Hematopoietic multipotent progenitor cell treated with erythropoietin and hydrocortisone succinate and interleukin-3 and kit ligand, for 15 days (in vitro differentiated cells): ENCODE measurements around the gene SERGEF.

Source experiments
- DNase-seq: peaks from one replicate; pipeline ENCODE4 v3.0.0-alpha.2; 2015; ENCODE audit warnings: low spot score

Gene SERGEF

DNA sequence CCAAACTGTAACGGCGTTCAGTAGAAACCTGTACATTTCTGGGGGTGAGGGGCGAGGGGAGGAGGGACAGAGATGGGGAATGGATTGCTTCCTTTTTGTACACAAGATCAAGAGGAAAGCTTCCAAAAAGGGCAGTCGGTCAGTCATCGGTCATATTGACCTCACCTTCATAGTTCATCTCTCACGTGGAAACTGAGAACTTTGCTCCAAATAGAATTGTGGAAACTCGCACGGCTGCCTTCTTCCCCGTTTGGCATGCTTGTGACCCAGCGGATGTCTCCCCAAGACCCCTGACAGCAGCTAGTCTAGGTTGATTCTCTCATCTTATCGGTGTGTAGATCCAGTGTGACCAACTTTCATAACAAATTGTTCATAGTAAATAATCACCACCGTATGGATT, 230.7 kb downstream of the SERGEF start:
- no peak for DNase-seq

DNA sequence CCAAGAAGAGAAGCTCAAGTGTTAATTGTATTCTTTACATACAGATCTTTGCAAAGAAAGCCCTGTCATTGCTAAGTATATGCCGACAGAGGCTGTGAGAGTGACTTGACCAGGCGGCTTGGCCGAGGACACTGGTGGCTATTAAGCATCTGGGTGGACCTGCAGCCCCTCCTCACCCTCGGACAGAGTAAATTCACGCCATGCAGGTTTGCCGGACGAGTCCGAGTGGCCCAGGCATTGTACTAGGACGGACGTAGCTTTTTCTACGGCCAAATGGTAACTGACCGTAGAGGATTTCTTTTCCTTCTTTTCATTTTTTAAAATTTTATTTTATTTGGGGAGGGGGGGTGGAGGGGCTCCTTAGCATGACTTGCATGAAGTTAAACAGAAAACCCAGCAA, 231.2 kb downstream of the SERGEF start:
- no peak for DNase-seq

DNA sequence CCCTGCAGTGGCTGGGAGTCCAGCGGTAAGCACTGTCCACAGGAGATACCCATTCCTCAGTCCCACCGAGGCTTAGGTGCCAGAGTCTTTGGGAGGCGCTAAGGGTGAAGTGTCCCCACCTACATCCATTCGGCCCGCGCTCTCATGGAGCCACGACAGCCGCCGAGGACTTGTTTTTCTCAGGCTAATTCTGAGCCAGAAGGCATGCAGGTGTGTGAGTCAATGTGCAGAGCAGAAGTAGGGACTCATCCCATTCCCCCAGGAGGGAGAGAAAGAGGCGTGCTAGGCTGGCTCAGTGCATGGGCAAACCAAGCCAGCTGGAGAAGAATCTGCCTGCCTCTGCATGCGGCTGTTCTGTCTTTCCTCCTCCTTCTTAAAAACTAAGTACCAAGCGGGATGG, 231.6 kb downstream of the SERGEF start:
- no peak for DNase-seq

DNA sequence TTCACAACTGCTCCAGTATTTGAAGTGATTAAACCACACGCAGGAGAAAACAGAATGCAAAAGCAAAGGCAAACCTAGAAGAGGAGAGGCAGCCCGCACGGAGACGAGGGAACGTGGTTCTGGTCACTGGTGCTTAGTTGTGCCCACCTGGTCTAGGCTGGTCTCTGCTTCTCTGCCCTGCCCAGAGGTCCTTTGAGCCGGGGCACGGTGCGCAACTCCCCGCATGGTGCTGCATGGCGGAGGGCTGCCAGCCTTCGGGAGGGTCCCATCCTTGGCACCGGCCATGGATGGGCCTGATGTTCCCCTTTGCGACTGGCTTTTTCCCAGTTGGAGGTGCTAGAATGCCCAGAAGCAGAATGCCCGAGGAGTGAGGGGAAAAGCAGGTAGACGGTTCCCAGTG, 232.2 kb downstream of the SERGEF start:
- DNase-seq: no peak

DNA sequence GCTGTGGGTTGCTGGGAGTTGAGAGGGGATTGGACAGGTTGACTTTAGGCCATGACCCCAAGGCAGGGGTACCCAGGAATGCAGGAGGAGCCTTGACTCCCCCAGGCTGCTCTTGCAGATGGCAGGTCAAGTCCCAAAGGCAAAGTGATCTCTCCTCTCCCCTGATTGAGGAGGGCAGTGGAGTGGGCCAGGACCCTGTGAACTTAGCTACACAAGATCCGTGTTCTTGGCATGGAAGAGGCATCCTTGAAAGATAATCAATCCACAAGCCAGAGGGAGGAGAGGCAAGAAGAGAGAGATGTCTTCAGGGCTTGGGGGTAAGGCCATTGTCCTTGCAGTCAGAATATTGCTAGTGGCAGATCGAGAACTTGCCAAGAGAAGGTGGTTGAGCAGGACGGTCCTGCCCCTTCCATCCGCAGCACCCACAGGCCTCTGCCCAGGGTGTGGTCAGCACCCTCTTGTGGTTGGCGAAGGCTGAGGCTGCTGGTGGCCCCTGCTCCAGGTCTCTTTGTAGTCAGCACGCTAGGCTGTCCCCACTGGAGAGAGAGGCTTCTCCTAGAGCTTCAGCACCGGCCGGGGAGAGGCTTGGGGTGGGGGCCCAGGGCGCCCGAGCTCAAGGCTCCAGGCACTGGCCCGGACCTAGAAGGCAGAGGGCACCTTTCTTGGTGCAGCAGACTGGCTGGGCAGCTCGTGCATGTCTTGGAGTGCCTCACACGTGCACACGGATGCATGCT, 232.8 kb downstream of the SERGEF start:
- DNase-seq: no peak

DNA sequence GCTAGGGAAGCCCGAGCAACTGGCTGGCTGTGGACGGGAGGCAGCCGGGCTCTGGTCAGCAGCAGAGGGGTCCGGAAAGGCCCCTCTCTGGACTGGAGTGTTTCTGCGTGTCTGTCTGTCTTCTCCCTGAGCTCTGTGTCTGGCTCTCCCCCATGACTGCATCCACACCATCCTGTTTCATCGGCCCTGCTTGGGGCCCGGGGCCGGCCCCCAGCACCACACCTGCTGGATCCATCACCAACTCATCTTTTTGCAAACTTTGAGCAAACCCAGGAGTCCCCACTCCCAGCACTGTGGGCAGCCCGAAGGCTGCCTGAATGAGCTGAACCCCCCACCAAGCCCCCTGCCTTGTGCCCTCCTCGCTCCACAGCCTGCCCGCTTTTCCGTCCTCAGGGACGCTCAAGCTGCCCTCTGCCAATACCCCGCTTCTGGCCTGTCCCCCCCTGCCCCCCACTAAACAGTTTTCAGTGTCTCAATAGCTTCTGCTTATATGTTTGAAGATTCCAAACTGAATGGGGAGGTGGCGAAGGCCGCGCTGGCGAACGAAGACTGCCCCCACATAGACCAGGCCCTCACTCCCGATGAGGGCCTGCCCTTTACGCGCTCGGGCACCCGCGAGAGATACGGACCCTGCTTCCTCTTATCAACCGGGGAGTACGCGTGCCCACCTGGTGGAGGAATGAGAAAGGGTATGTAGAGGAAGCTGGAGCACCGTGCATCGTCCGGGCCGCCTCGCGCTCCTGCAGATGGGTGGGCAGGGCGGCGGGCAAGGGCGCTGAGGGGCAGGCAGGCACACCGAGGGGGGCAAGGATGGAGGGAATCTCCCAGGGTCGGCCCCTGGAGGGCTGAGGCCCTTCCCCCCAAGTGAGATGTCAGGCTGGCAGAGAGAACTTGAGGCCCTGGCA, 233.6 kb downstream of the SERGEF start:
- DNase-seq: no peak

DNA sequence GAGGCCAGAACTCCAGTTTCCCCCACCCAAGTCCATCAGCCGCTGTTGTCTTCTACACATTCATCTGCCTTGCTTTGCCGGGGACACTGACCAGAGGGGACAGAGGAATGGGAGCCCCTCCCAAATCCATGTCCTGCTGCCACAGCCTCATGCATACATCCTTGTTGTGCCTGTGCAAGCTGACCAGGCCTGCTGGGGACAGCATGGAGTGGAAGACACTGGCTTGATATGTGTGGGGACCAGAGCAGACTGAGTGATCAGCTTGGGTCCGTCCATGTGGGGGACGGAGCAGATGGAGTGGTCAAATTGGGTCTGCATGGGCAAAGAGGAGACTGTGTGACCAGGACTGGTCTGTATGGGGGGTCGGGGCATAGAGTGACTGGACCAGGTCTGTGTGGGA, 234.5 kb downstream of the SERGEF start:
- no peak for DNase-seq

DNA sequence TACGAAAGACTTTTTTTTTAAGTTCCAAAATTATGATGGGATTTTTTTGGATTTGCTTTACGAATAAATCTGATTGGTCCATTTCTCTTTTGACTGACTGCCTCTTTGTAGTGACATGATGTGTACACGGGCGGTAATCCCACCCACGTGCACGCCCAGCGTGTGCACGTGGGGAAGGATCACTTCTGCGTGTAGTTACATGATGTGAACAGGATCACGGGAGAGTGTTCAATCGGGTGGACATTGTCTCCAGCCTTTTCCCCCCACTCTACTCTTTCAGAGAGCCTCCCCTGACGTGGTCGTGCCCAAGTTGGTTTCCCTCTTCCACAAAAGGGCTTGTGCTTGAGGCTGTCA, 235.1 kb downstream of the SERGEF start:
- DNase-seq: no peak

DNA sequence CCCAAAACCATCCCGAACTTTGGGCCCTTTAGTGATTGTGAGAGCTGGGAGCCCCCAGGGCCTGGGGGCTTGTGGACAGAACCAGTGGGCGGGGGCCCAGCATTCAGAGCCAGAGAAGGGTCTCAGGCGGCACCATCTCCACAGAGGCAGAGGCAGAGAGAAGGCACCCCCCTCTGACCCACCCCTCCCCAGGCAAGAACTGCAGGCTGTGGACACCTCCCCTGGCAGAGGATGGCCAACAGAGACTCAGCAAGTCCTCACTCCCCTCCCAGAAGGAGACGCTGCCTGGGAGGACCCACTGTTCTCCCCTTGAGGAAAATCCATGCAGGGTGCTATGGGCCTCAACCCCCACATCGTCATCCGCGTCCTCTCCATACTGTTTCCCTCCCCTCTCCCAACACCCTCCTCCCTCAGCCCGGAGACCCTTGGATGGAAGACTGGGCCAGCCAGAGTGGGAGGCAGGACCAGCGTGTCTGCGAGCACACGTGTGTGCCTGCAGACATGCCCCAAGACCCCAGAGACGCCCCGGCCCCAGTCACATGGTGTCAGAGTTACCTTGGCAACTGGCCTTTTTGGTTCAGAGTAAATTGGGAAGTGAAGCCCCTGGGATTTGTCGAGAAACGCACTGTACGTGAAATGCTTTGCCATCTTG, 235.6 kb downstream of the SERGEF start:
- DNase-seq: no peak

DNA sequence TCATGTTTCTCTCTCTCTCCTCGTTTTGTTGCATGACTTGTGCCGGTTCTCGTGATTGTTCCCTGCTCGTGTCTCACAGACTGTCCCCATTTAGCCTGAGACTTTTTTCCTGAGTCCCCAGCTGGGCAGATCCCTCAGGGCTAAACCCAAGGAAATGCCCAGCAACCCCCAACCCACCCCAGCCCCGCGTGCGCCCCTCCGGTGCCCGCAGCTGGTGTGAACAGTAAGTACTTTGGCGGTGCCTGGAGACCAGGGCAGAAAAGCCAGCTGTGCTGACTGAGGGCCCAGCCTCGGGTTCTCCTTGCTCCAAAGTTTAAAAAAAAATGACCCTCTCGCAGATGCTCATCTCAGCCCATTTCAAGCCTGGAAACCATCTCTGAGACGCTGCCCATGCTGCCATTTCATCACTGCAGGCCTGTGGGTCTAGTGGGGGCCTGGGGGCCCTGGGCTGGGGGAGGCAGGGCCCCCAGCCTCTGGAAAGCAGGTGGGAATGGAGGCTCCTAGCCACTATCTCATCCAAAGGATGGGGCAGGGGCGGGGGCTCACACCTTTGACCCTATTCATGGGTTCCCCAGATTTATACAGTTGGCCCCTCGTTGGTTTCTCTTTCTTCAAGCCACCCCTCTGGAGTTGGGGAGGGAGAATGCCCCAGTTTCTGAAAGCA, 236.5 kb downstream of the SERGEF start:
- no peak for DNase-seq

DNA sequence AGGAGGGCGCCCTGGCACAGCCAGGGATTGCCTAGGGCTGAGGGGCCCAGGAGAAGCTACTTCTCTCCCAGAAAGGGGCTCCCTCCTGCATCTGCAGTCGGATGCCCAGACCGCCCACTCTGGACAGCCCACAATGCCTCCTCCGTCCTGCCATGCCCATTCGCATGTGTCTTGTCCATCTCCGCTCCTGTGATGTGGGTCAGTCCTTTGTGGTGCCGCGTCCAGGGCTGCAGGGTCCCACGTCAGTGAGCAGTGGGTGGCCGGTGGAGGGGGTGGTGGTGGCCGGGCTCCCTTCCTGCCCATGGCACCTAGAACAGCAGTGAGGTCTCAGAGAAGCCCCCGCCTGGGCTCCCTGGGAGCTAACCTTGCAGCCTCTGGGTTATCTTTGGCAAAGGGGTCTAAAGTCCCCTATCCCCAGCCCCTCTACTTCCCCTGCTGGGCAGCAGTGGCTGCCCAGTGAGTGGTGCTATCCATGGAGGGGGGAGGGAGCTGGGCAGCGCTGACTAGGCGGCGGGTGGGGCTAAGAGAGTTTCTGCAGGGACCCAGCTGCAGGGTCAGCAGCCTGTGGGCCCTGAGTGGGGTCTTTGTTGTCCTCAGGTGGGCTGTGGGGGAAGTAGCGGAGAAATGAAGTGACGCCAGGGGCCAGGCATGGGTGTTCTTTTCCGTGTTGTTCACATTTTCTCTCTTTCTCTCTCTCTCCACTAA, 237.2 kb downstream of the SERGEF start:
- DNase-seq: no peak

DNA sequence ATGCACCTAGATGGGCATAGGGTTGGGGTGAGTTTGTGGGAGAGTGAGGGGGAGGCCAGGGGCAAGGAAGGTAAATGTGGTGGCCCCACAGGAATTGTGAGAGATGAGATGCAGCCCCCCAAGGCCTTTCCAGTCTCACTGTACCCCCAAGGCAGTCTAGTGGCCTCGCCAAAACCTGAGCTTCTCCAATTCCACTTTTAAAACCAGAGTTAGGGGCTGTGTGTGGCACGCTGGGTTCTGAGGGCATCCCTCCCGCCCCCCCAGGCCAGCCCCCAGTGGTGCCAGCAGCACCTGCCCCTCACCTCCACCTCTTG, 237.9 kb downstream of the SERGEF start:
- DNase-seq: no peak

DNA sequence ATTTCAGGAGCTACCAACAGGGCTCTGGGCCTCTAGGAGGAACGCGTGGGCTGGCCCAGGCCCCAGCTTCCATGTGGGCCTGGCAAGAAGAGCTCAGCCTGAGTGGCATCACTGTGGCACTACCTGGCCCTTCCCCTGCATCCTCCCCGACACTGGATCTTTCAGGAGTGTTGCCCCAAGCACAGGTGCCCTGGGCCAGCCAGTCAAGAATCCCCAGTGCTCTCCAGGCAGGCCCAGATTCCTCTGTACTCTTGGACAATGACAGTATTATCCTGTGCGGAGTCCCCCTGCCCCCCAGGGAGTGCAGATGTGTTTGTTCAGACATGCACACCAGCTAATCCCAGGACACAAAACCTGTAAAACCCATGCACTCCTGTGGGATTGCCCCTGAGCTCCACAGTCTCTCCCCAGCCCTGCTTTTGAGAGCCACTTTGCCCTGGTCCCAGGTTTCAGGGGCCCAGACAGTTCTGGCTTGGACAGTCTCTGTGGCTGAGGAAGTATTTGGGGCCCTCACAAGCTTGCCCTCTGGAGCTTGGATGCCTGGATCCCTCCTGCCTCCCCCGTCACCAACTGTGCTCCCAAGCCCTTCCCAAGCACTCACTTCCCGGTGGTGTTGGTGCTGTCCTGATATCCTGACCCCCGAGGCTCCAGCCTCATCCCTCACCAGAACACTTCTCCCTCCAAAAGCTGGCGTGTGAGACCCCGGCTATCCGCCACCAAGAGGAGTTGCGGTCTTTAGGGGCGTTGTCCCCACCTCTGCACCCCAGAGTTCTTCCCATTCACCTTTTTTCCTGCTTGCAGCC, 238.4 kb downstream of the SERGEF start:
- DNase-seq: no peak

DNA sequence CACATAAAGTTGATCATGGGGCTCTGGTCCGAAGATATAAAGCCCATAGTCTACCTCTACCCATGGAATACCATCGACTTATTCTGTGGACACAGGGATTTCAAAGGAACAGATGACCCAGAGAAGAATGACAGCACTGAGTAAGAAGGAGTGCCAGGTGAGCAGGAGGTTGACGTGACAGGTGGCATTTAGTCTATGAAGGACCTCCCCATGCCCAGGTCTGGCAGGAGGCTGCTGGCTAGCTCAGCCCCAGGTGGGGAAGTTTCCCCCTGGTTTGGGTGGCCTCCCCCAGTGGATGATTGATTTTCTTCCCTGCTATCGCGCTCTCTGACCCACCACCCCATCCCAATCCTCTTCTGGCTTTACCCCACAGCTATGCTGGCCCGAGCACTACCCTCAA, 239.2 kb downstream of the SERGEF start:
- DNase-seq: no peak

DNA sequence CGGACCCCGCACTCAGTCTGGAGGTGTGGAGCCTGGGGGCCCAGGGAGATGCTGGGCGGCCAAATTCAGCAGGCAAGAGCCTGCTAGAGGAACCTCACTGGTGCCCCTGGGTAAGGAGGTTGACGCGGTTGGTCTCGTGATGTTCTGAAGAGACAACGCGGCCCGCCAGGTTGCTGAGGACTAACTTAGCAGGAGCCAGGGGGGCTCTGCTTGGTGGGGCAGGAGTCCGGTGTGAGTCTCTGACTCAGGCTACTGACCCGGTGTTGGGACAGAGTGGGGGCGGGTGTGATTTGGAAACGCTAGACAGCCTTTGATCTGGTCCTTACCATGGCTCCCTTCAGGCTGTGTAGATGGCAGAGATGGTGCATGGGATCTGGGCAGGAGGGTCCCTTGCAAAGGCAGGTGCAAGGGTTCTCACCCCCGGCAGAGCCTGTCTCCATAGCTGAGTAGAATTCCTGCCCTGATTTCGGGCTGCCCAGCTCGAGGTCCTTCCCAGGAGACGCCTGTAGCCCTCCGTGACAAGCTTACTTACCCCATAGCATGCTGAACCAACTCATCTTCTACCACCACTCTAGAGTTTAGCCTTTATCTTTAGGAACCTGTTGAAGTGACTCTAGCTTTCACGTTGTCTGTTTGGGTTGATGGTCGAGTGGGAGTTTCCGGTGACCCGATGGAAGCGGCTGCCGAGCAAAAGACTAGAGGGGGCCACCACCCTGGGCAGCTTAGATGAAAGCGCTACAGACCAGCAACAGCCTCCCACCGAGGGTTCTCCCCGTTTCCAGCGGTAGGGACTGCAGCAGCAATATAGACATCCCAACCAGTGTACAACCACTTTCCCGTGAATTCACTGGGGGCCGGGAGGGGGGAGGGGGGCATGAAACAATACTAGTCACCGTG, 239.9 kb downstream of the SERGEF start:
- no peak for DNase-seq

DNA sequence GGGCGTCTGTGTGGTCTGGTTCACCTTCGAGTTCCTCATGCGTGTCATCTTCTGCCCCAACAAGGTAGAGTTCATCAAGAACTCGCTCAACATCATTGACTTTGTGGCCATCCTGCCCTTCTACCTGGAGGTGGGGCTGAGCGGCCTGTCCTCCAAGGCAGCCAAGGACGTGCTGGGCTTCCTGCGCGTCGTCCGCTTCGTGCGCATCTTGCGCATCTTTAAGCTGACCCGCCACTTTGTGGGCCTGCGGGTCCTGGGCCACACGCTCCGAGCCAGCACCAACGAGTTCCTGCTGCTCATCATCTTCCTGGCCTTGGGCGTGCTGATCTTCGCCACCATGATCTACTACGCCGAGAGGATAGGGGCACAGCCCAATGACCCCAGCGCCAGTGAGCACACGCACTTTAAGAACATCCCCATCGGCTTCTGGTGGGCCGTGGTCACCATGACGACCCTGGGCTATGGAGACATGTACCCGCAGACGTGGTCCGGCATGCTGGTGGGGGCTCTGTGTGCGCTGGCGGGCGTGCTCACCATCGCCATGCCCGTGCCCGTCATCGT, 240.9 kb downstream of the SERGEF start:
- DNase-seq: no peak

DNA sequence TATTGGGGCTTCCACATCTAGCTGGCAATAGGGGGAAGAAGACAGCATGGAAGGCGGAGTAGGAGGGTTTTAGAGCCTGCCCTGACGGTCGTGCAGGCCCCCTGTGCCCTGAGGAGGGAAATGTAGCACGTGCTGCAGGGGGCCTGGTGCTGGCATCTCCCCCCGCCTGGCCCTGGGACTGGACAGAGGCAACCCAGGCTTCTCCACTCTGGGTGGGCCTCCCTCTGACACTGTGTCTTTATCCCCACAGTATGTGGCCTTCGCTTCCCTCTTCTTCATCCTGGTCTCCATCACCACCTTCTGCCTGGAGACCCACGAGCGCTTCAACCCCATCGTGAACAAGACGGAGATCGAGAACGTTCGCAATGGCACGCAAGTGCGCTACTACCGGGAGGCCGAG, 241.4 kb downstream of the SERGEF start:
- no peak for DNase-seq

DNA sequence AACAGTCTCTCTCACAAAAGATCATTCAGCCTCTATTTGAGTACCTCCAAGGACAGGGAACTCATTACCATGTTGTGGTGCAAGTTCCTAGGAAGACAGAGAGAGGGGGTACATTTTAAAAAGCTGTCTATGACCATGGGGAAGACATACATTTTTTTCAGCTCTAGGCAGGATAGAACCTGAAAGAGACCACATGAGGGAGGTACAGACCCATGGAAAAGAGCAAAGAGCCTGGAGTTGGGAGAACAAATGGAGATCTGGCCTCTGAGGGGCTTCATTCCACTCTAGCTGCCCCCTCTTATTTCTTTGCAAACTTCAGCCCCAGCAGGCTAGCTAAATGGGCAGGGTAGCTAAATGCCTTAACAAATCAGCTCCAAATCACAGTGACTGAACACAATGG, 241.9 kb downstream of the SERGEF start:
- DNase-seq: no peak

DNA sequence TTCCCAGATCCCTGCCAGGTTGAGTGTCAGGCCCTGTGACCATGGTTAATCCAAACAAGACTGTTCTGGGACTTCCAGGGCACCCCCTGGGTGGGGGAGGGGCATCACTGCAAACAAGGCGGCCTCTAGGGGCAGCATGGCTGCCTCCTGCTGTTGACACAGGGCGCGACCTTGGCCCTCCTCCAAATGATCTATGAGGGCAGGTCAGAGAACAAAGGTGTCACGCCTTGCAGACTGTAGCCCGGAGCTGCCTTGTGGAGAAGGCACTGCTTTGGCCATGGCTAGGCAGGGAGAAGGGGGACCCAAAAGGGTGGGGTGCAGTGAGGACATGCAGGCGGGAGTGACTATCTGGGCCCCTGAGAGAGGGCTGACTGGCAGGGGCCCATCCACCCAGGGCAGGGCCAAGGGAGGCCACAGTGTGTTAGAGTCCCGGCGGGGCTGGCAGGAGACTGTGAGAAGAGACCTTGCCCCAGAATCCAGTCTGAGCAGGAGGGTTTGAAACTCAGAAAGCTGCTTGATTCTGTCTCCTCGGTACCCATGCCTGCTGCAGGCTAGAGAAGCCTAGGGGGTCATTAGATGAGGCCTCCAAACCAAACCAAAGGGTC, 242.7 kb downstream of the SERGEF start:
- DNase-seq: peak; percentile 8
